ENCODE measurements around the gene ABCB11.

GRCh38 chr2:169047256-169048250, 16.4 kb upstream of the ABCB11 start:
- TF ChIP-seq POLR2AphosphoS5 (IDR thresholded peaks at IDR 0.05) (no peak), CTCF (IDR thresholded peaks at IDR 0.05; ENCODE audit: poor library complexity, severe bottlenecking) (no peak), EZH2 (IDR thresholded peaks at IDR 0.05; ENCODE audit: borderline replicate concordance, insufficient read depth, low read length, poor library complexity, severe bottlenecking) (no peak), RAD21 (conservative IDR thresholded peaks at IDR 0.05) (no peak), REST (IDR thresholded peaks at IDR 0.05; ENCODE audit: borderline replicate concordance) (no peak)

Data from neural cell (in vitro differentiated cells).